CD14-positive monocyte (primary cell): ENCODE results near the gene ABI3. TPM values are rescaled to one million over a fixed set of nuclear protein-coding genes. Genes with fewer than 3 reads are reported as not detected.
A peak's percentile ranks its signal among the peaks of the same experiment; 100 is the strongest.

Source experiments
- DNase-seq, 3 donors: peaks; one replicate each; pipeline ENCODE4 v3.0.0-alpha.2; 2011 to 2022
- H2AFZ ChIP-seq: 2 replicates; pipeline ENCODE4 v1.6.0; 2012; ENCODE audit warnings: mild to moderate bottlenecking, low read depth, low read length, inconsistent platforms; ENCODE audit not compliant: insufficient read depth, poor library complexity, severe bottlenecking
- H3K27ac ChIP-seq, 2 donors: 1 replicate in 1 of 2; 2 replicates in 1 of 2; pipeline ENCODE4 v1.5.1; 2012 to 2013; ENCODE audit warnings: low read length in 2 of 2, control low read depth in 1 of 2, inconsistent platforms in 1 of 2, low read depth in 1 of 2, mild to moderate bottlenecking in 1 of 2
- H3K27me3 ChIP-seq, 2 donors: one replicate each; pipeline versions ENCODE4 v1.6.0 to v1.6.1; 2011 to 2013; ENCODE audit warnings: low read length in 2 of 2; ENCODE audit not compliant: control insufficient read depth in 2 of 2, insufficient read depth in 2 of 2
- H3K36me3 ChIP-seq, 2 donors: replicated peaks in 1 of 2; 1 replicate in 1 of 2; 2 replicates in 1 of 2; pipeline versions ENCODE4 v1.5.1 to v1.6.1; 2012 to 2013; ENCODE audit warnings: low read length in 2 of 2, control low read depth in 1 of 2, inconsistent platforms in 1 of 2, mild to moderate bottlenecking in 1 of 2; ENCODE audit not compliant: insufficient read depth in 2 of 2, control insufficient read depth in 1 of 2
- H3K4me1 ChIP-seq, 2 donors: 1 replicate in 1 of 2; 2 replicates in 1 of 2; pipeline versions ENCODE4 v1.5.1 to v1.6.1; 2012 to 2013; ENCODE audit warnings: low read length in 2 of 2, control low read depth in 1 of 2, inconsistent platforms in 1 of 2, mild to moderate bottlenecking in 1 of 2, moderate library complexity in 1 of 2; ENCODE audit not compliant: insufficient read depth in 2 of 2, control insufficient read depth in 1 of 2
- H3K4me2 ChIP-seq: replicated peaks from 2 replicates; pipeline ENCODE3; 2012; ENCODE audit warnings: low read length, moderate library complexity, mild to moderate bottlenecking; ENCODE audit not compliant: poor library complexity, severe bottlenecking; ENCODE audit errors: extremely low read depth
- H3K4me3 ChIP-seq, 3 experiments: fragments of 200-600 bp in 1 of 3; sonication (generic) in 1 of 3; replicated peaks in 1 of 3; 1 replicate in 2 of 3; 2 replicates in 1 of 3; pipeline ENCODE4 v1.5.1; 2011 to 2013; ENCODE audit warnings: low read length in 3 of 3, mild to moderate bottlenecking in 3 of 3, control low read depth in 2 of 3, low read depth in 2 of 3, inconsistent platforms in 1 of 3, moderate library complexity in 1 of 3
- H3K79me2 ChIP-seq: 2 replicates; pipeline ENCODE4 v1.6.0; 2012; ENCODE audit warnings: mild to moderate bottlenecking, control low read depth, inconsistent platforms, low read length, moderate library complexity; ENCODE audit not compliant: insufficient read depth
- H3K9ac ChIP-seq: 2 replicates; pipeline ENCODE4 v1.6.0; 2017; ENCODE audit warnings: low read length, mild to moderate bottlenecking; ENCODE audit not compliant: insufficient read depth, poor library complexity, severe bottlenecking
- H3K9me3 ChIP-seq, 2 donors: replicated peaks in 1 of 2; 1 replicate in 1 of 2; 2 replicates in 1 of 2; pipeline versions ENCODE4 v1.5.1 to v1.6.1; 2012 to 2013; ENCODE audit warnings: low read length in 2 of 2, control low read depth in 1 of 2; ENCODE audit not compliant: control insufficient read depth in 1 of 2, insufficient read depth in 1 of 2
- H4K20me1 ChIP-seq: 2 replicates; pipeline ENCODE4 v1.6.0; 2012; ENCODE audit warnings: mild to moderate bottlenecking, low read length, control low read depth, moderate library complexity; ENCODE audit not compliant: insufficient read depth
- H3K27ac Mint-ChIP-seq, 7 donors: one replicate each; pipeline ENCODE4 v1.8.0; 2020; ENCODE audit warnings: mild to moderate bottlenecking in 7 of 7, mixed read lengths in 7 of 7, moderate library complexity in 6 of 7, inconsistent platforms in 2 of 7
- H3K27me3 Mint-ChIP-seq, 3 donors: one replicate each; pipeline ENCODE4 v1.8.0; 2021 to 2022; ENCODE audit warnings: low read depth in 3 of 3, mild to moderate bottlenecking in 3 of 3, mixed read lengths in 3 of 3, moderate library complexity in 3 of 3, inconsistent platforms in 1 of 3
- H3K36me3 Mint-ChIP-seq, 2 donors: one replicate each; pipeline ENCODE4 v1.8.0; 2020; ENCODE audit warnings: mixed read lengths in 2 of 2, inconsistent platforms in 1 of 2, mild to moderate bottlenecking in 1 of 2
- H3K4me1 Mint-ChIP-seq: one replicate; pipeline ENCODE4 v1.8.0; 2020; ENCODE audit warnings: mild to moderate bottlenecking, mixed read lengths
- H3K4me3 Mint-ChIP-seq, 2 donors: one replicate each; pipeline ENCODE4 v1.8.0; 2020; ENCODE audit warnings: mild to moderate bottlenecking in 2 of 2, mixed read lengths in 2 of 2, moderate library complexity in 1 of 2
- H3K9me3 Mint-ChIP-seq, 7 donors: one replicate each; pipeline ENCODE4 v1.8.0; 2020 to 2022; ENCODE audit warnings: mixed read lengths in 7 of 7, mild to moderate bottlenecking in 6 of 7, moderate library complexity in 6 of 7, inconsistent platforms in 2 of 7
- WGBS: methylation state at CpG from one replicate; pipeline ENCODE4 v1.1.5; 2013; ENCODE audit warnings: missing lambda C conversion rate; ENCODE audit not compliant: insufficient coverage; 5-methylcytosine and 5-hydroxymethylcytosine counted together
- intact Hi-C, 2 donors: fragments of 100-400 bp; cut with micrococcal nuclease; formaldehyde crosslinking; loops; one replicate each; pipeline versions ENCODE4 v1.15.0 to v1.15.1; 2023
- polyA plus RNA-seq, 3 donors: library from polyadenylated mRNA; depleted of rRNA in 1 of 3; unstranded in 2 of 3; stranded (reverse) in 1 of 3; fragments of 300-500 nt in 2 of 3; fragments of >200 nt in 1 of 3; fragmentation: Illumina TruSeq in 2 of 3; gene quantifications; 1 replicate in 2 of 3; 2 replicates in 1 of 3; pipeline ENCODE4 v1.2.3, GENCODE V29; 2012 to 2021
- TF ChIP-seq, protein P1 (sequence below): fragments of 200-600 bp; IDR thresholded peaks from one replicate; pipeline ENCODE4 v1.8.0; 2022; ENCODE audit warnings: antibody characterized with exemption, mild to moderate bottlenecking

Gene ABI3
- polyA plus RNA-seq, 3 donors = 43.2 to 90.6 (median 73.2) TPM

DNA sequence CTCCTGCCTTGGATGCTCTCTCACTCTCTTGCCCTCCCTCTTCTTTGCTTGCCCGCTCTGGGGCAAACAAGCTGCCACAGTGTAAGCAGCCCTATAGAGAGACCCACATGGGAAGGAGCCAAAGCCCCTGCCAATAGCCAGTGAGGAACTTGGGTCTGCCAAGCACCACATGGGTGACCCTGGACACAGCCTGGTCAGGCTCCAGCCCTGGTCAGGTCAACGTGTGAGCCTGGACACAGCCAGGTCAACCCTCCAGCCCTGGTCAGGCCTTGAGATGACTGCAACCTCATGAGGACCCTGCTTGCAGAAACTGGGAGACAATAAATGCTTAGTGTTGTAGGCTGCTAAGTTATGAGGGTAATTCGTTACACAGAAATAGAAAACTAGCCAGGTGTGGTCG is 34.3 kb downstream of the ABI3 start:
- no peak overlapping the region for H3K4me2 ChIP-seq
- peaks cover 0 to 10% (median 4%) of the 10 kb centered on the region in 3 donors for H3K27me3 Mint-ChIP-seq
- H3K4me3 ChIP-seq = no peak overlapping the region
- H3K4me3 Mint-ChIP-seq = no peak overlapping the region
- no peaks in the 10 kb centered on the region for H4K20me1 ChIP-seq
- WGBS = 97% methylated on average over 4 of the region's 4 CpGs
- DNase-seq = no peak
- no peak overlapping the region for H2AFZ ChIP-seq
- no peaks in the 10 kb centered on the region for H3K9me3 ChIP-seq
- TF ChIP-seq, protein P1, sequence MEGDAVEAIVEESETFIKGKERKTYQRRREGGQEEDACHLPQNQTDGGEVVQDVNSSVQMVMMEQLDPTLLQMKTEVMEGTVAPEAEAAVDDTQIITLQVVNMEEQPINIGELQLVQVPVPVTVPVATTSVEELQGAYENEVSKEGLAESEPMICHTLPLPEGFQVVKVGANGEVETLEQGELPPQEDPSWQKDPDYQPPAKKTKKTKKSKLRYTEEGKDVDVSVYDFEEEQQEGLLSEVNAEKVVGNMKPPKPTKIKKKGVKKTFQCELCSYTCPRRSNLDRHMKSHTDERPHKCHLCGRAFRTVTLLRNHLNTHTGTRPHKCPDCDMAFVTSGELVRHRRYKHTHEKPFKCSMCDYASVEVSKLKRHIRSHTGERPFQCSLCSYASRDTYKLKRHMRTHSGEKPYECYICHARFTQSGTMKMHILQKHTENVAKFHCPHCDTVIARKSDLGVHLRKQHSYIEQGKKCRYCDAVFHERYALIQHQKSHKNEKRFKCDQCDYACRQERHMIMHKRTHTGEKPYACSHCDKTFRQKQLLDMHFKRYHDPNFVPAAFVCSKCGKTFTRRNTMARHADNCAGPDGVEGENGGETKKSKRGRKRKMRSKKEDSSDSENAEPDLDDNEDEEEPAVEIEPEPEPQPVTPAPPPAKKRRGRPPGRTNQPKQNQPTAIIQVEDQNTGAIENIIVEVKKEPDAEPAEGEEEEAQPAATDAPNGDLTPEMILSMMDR = no peak
- intact Hi-C loops = no loop called here
- H3K9ac ChIP-seq = no peak overlapping the region
- H3K27me3 ChIP-seq = no peaks in the 10 kb centered on the region
- no peaks in the 10 kb centered on the region for H3K4me1 ChIP-seq
- peaks cover 0 to 2% of the 10 kb centered on the region in 2 donors for H3K36me3 Mint-ChIP-seq
- peaks cover 2% of the 10 kb centered on the region for H3K4me1 Mint-ChIP-seq
- H3K9me3 Mint-ChIP-seq = peaks cover 0 to 2% (median 0%) of the 10 kb centered on the region in 7 donors
- H3K36me3 ChIP-seq = no peaks in the 10 kb centered on the region
- H3K27ac Mint-ChIP-seq = no peak overlapping the region
- H3K27ac ChIP-seq = no peak overlapping the region
- no peaks in the 10 kb centered on the region for H3K79me2 ChIP-seq

DNA sequence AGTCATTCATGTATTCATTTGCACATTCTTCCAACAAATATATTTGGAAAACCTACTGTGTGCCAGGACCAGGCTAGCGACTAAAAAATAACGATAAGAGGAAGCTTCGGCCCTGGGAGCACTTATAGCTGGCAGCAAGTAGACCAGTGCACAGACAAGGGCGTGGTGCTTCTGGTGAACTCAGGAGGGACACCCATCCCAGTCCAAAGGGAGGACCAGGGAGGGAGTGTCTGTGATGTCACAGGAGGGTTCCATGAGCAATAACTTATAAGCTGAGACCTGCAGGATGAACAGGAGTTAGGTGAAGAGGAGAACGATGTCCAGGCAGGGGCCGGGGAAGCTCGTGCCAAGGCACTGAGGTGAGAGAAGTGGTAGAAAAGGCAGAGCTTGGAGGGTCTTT is 37.4 kb downstream of the ABI3 start:
- Histone ChIP-seq H3K36me3 (no peaks in the 10 kb centered on the region), H4K20me1 (no peaks in the 10 kb centered on the region), H3K27ac (no peak overlapping the region), H3K79me2 (no peaks in the 10 kb centered on the region), H3K4me3 (no peak overlapping the region), H3K9me3 (no peaks in the 10 kb centered on the region), H3K9ac (no peak overlapping the region), H3K27me3 (no peaks in the 10 kb centered on the region), H3K4me2 (no peak overlapping the region), H3K4me1 (peaks cover 20 to 21% of the 10 kb centered on the region in 2 donors), H2AFZ (no peak overlapping the region)
- TF ChIP-seq, protein P1 = no peak
- Mint-ChIP-seq H3K27me3 (peaks cover 0 to 8% (median 4%) of the 10 kb centered on the region in 3 donors), H3K9me3 (peaks cover 0 to 1% (median 0%) of the 10 kb centered on the region in 7 donors), H3K27ac (peak overlapping the region in 1 of 7 donors; percentile 71), H3K4me1 (peaks cover 23% of the 10 kb centered on the region), H3K36me3 (peaks cover 5 to 8% of the 10 kb centered on the region in 2 donors), H3K4me3 (no peak overlapping the region)
- no peak for DNase-seq
- intact Hi-C loops = no loop called here
- WGBS = 77% methylated on average over 5 of the region's 7 CpGs
